Measurements from ENCODE around the gene ANAPC15. TPM values are rescaled to one million over a fixed set of nuclear protein-coding genes. Genes with fewer than 3 reads are reported as not detected.

The ANAPC15 gene
- total and polyA plus RNA-seq, 2 of the 13 experiments (the other 11 are each of a cell fraction or from before 2014, with no cell fraction given): 18.8 to 25.7 TPM

DNA sequence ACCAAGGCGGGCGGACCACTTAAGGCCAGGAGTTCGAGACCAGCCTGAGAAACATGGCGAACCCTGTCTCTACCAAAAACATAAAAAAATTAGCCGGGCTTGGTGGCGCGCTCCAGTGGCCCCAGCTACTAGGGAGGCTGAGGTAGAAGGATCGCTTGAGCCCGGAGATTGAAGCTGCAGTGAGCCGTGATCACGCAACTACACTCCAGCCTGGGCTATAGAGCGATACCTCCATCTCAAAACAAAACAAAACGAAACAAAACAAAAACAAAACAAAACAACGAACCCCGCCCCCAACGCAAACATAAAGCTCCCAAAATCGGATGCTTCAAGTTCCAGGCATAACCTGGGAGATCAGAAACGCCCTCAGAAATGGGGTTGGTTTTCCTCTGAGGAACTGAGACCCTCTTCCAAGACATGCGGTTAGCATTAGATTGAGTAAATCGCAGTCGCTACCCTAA is 31.3 kb downstream of the ANAPC15 start:
- no peaks in the 10 kb centered on the region for H3K9me3 ChIP-seq (ENCODE audit: low read length)
- WGBS (ENCODE audit: low lambda C conversion rate): 84% methylated on average over 21 of the region's 21 CpGs
- TSS peak; percentile 81 for BruUV-seq (replicated peaks)
- H4K20me1 ChIP-seq (ENCODE audit: insufficient read depth, low read length): no peaks in the 10 kb centered on the region
- H3K4me1 ChIP-seq (ENCODE audit: insufficient read depth, low read length): peaks cover 24% of the 10 kb centered on the region
- peaks cover 36% of the 10 kb centered on the region for H3K79me2 ChIP-seq (ENCODE audit: insufficient read depth, low read length)
- H3K36me3 ChIP-seq (replicated peaks in 1 of 2; ENCODE audit: control insufficient read depth in 1 of 2, insufficient read depth in 2 of 2, low read length in 2 of 2): no peaks in the 10 kb centered on the region; a peak in 1 of 5 replicates
- H3K27me3 ChIP-seq (ENCODE audit: control insufficient read depth in 1 of 2, insufficient read depth in 2 of 2, low read length in 2 of 2): no peaks in the 10 kb centered on the region; a peak in 1 of 5 replicates
- DNase-seq (ENCODE audit: low spot score) (no peak), ATAC-seq (no peak), FAIRE-seq (no peak)
- TF ChIP-seq, protein P1, sequence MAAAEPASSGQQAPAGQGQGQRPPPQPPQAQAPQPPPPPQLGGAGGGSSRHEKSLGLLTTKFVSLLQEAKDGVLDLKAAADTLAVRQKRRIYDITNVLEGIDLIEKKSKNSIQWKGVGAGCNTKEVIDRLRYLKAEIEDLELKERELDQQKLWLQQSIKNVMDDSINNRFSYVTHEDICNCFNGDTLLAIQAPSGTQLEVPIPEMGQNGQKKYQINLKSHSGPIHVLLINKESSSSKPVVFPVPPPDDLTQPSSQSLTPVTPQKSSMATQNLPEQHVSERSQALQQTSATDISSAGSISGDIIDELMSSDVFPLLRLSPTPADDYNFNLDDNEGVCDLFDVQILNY (CRISPR knock-in tag; conservative IDR thresholded peaks at IDR 0.05): no peak
- TF ChIP-seq ZNF614 (CRISPR knock-in tag; IDR thresholded peaks at IDR 0.05; ENCODE audit: borderline replicate concordance): no peak
- no peak for TF ChIP-seq ZNF431 (CRISPR knock-in tag; IDR thresholded peaks at IDR 0.05; ENCODE audit: borderline replicate concordance, low read depth)
- 0 out of 2 replicates have a peak, but pooled peaks have one; percentile 2 for TF ChIP-seq SMAD1 (CRISPR knock-in tag; IDR thresholded peaks at IDR 0.05; ENCODE audit: borderline replicate concordance, low read depth)
- H3K4me3 ChIP-seq (replicated peaks in 1 of 3; ENCODE audit: insufficient read depth in 1 of 3, low read depth in 2 of 3, low read length in 3 of 3): peak overlapping the region; percentile 30 to 83 (median 57); a peak in 5 of 6 replicates
- H3K4me2 ChIP-seq (ENCODE audit: low read depth, low read length): peak overlapping the region; percentile 79
- CTCF ChIA-PET (ENCODE audit: low intra/inter-chr PET ratio, low total read pairs): no interaction called here
- H3K9ac ChIP-seq (ENCODE audit: insufficient read depth, low read depth, low read length): peak overlapping the region; percentile 62
- intact Hi-C loops (cut with micrococcal nuclease; ENCODE audit: unreplicated experiment): loop anchor here (2.0 kb wide), 1 partner anchor 22 kb away; the partner anchor contains the start of gene LAMTOR1
- H2AFZ ChIP-seq (ENCODE audit: low read length): no peak overlapping the region
- POLR2A ChIA-PET: interaction anchor here (2.7 kb wide), 1 partner anchor 41 kb away, joined by 9 read pairs; no protein-coding TSS in a partner anchor
- in situ Hi-C loops (cut with HindIII; ENCODE audit: extremely low pct_ligation_motif_present, low pct_unique_long_range_greater_than_20kb): no loop called here
- peak overlapping the region; percentile 58 for H3K27ac ChIP-seq (ENCODE audit: extremely low read length, insufficient read depth, low read length)
